Stomach (tissue), 4 donors: Measurements from ENCODE around the gene TBC1D2.

ENCODE experiments used
- POLR2AphosphoS5 ChIP-seq, 3 donors: sonication (generic); formaldehyde crosslinking; IDR thresholded peaks; one replicate each; pipeline ENCODE4 v1.6.1; 2016; ENCODE audit warnings: antibody characterized with exemption in 3 of 3
- TF ChIP-seq, protein P1 (sequence below), 7 experiments: fragments of 450-650 bp in 4 of 7; fragments of 200-600 bp in 3 of 7; sonication (generic) in 3 of 7; IDR thresholded peaks; one replicate each; pipeline ENCODE4 v1.5.1; 2016 to 2019; ENCODE audit warnings: antibody characterized with exemption in 7 of 7, control low read depth in 2 of 7, mild to moderate bottlenecking in 1 of 7

DNA sequence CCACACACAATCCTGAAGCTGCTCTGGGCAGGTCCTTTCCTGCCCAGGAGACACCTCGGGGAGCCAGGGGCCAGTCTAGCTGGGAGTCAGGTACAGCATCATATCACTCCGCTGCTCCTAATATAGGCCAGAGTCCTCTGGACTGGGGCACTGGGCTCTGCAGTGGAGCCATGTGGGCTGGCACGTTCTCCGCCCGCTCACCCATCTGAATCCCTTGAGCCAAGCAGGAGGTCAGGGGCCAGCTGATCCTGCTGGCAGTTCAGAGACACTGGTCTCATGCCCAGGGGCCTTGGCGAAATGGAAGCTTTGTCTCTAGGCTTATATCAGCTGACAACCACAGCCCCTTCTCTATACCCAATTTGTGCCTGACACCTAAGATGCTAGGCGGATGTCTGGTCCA is 53.7 kb downstream of the TBC1D2 start:
- no peak for TF ChIP-seq POLR2AphosphoS5 (IDR thresholded peaks at IDR 0.05)
- TF ChIP-seq, protein P1, sequence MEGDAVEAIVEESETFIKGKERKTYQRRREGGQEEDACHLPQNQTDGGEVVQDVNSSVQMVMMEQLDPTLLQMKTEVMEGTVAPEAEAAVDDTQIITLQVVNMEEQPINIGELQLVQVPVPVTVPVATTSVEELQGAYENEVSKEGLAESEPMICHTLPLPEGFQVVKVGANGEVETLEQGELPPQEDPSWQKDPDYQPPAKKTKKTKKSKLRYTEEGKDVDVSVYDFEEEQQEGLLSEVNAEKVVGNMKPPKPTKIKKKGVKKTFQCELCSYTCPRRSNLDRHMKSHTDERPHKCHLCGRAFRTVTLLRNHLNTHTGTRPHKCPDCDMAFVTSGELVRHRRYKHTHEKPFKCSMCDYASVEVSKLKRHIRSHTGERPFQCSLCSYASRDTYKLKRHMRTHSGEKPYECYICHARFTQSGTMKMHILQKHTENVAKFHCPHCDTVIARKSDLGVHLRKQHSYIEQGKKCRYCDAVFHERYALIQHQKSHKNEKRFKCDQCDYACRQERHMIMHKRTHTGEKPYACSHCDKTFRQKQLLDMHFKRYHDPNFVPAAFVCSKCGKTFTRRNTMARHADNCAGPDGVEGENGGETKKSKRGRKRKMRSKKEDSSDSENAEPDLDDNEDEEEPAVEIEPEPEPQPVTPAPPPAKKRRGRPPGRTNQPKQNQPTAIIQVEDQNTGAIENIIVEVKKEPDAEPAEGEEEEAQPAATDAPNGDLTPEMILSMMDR (IDR thresholded peaks at IDR 0.05): no peak
